Stimulated activated CD8-positive, alpha-beta memory T cell treated with anti-CD3 and anti-CD28 coated beads, Interleukin-7, amount 100 ng/mL, for 1 hour (primary cell): ENCODE data around the gene SLC39A11.

Experiments
- DNase-seq, 2 donors: peaks; one replicate each; pipeline ENCODE4 v3.0.0-alpha.2; 2020; ENCODE audit warnings: low read depth in 2 of 2

The SLC39A11 gene

GRCh38 chr17:72872396-72872795 is 220.1 kb downstream of the SLC39A11 start:
- no peak for DNase-seq

GRCh38 chr17:72870367-72870985 is 222.0 kb downstream of the SLC39A11 start:
- DNase-seq: no peak

GRCh38 chr17:72869630-72870029 is 222.9 kb downstream of the SLC39A11 start:
- no peak for DNase-seq

- no peak for DNase-seq
Observed at GRCh38 chr17:72865954-72866353, 226.5 kb downstream of the SLC39A11 start.

- DNase-seq: no peak
Observed at GRCh38 chr17:72863526-72864211, 228.8 kb downstream of the SLC39A11 start.

GRCh38 chr17:72862276-72862999 is 230.1 kb downstream of the SLC39A11 start:
- no peak for DNase-seq

- DNase-seq: no peak
Observed at GRCh38 chr17:72861811-72862210, 230.7 kb downstream of the SLC39A11 start.

- no peak for DNase-seq
Observed at GRCh38 chr17:72860778-72861177, 231.7 kb downstream of the SLC39A11 start.

GRCh38 chr17:72858826-72859495 is 233.5 kb downstream of the SLC39A11 start:
- DNase-seq: no peak

- no peak for DNase-seq
Observed at GRCh38 chr17:72853440-72854415, 238.8 kb downstream of the SLC39A11 start.

GRCh38 chr17:72852277-72852938 is 240.1 kb downstream of the SLC39A11 start:
- no peak for DNase-seq

- no peak for DNase-seq
Observed at GRCh38 chr17:72850410-72851118, 241.9 kb downstream of the SLC39A11 start.

- DNase-seq: no peak
Observed at GRCh38 chr17:72846399-72846798, 246.1 kb downstream of the SLC39A11 start.

GRCh38 chr17:72843591-72843990 is 248.9 kb downstream of the SLC39A11 start:
- no peak for DNase-seq

GRCh38 chr17:72840019-72840418 is 252.5 kb downstream of the SLC39A11 start:
- DNase-seq: no peak

- DNase-seq: no peak
Observed at GRCh38 chr17:72839131-72839725, 253.3 kb downstream of the SLC39A11 start.

GRCh38 chr17:72838581-72838980 is 253.9 kb downstream of the SLC39A11 start:
- DNase-seq: no peak

GRCh38 chr17:72838068-72838467 is 254.4 kb downstream of the SLC39A11 start:
- no peak for DNase-seq

GRCh38 chr17:72837335-72837734 is 255.2 kb downstream of the SLC39A11 start:
- DNase-seq: no peak
